ENCODE data around the gene BCHE. TPM values are rescaled to one million over a fixed set of nuclear protein-coding genes. Genes with fewer than 3 reads are reported as not detected.

Gene BCHE
- total RNA-seq, 1 donor from 2014 or later = 7.1 TPM

DNA sequence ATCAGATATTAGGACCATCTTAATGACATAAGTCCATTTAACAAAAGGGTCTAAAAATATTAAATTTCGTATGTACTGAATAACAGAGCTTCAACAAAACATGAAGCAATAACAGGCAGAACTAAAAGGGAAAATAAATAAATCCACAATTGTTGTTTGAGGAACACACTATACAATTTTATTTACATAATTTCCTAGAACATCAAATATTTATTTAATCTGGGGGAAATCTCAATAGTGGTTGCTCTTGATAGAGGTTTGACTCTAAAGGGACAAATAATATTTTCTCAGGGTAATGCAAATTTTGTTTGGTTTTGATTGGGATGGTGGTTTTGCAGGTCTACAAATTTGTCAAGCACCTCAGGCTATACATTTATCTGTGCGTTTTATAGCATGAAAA, 90.3 kb downstream of the BCHE start:
- H3K27me3 Mint-ChIP-seq = no peaks in the 10 kb centered on the region
- H3K36me3 Mint-ChIP-seq = no peaks in the 10 kb centered on the region
- H3K4me1 Mint-ChIP-seq (ENCODE audit: unreplicated experiment) = no peaks in the 10 kb centered on the region
- no peak overlapping the region for H3K27ac Mint-ChIP-seq
- no peak overlapping the region for H3K4me3 Mint-ChIP-seq
- DNase-seq (ENCODE audit: extremely low spot score, unreplicated experiment) = no peak
- TF ChIP-seq, protein P1, sequence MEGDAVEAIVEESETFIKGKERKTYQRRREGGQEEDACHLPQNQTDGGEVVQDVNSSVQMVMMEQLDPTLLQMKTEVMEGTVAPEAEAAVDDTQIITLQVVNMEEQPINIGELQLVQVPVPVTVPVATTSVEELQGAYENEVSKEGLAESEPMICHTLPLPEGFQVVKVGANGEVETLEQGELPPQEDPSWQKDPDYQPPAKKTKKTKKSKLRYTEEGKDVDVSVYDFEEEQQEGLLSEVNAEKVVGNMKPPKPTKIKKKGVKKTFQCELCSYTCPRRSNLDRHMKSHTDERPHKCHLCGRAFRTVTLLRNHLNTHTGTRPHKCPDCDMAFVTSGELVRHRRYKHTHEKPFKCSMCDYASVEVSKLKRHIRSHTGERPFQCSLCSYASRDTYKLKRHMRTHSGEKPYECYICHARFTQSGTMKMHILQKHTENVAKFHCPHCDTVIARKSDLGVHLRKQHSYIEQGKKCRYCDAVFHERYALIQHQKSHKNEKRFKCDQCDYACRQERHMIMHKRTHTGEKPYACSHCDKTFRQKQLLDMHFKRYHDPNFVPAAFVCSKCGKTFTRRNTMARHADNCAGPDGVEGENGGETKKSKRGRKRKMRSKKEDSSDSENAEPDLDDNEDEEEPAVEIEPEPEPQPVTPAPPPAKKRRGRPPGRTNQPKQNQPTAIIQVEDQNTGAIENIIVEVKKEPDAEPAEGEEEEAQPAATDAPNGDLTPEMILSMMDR (conservative IDR thresholded peaks at IDR 0.05) = no peak
- no peaks in the 10 kb centered on the region for H3K9me3 Mint-ChIP-seq

DNA sequence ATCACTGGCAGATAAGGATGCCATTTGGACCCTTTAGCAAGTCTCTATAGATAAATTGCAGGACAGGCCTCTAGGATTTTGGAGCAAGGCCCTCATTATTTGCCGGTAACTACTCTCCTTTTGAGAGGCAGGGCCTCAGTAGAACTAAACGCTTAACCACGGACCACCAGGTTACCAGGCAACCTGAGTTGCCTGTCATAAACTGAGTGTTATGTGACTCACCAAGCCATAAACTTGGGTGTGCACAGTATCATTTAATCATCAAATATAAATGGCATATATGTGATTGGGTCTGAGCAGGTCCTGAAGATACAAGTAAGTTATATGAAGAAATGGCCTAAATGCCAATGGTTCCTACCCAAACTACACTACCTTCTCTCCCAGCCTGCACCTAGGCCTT, 93.2 kb downstream of the BCHE start:
- no peak for DNase-seq (ENCODE audit: extremely low spot score, unreplicated experiment)
- no peaks in the 10 kb centered on the region for H3K4me1 Mint-ChIP-seq (ENCODE audit: unreplicated experiment)
- H3K27ac Mint-ChIP-seq = no peak overlapping the region
- no peaks in the 10 kb centered on the region for H3K36me3 Mint-ChIP-seq
- no peaks in the 10 kb centered on the region for H3K27me3 Mint-ChIP-seq
- H3K4me3 Mint-ChIP-seq = no peak overlapping the region
- H3K9me3 Mint-ChIP-seq = no peaks in the 10 kb centered on the region
- TF ChIP-seq, protein P1 (conservative IDR thresholded peaks at IDR 0.05) = no peak

DNA sequence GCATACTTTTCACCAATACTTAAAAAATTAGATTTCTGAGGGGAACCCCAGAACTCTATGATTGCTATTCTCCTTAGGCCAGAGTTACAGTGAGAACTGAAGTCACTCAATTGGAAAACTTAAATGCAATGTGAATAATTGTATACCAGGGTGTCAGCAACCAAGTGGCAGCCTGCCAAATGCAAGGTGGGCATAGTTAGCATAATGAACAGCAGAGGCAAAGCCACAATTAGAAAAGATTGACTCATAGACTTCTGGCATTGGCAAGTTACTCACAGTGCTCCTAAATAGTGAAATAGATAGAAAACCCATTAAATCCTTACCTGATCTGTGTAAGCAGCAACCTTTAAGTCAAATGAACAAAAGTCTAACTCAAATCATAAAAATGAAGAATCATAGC, 94.9 kb downstream of the BCHE start:
- TF ChIP-seq, protein P1 (conservative IDR thresholded peaks at IDR 0.05) = no peak
- DNase-seq (ENCODE audit: extremely low spot score, unreplicated experiment) = no peak
- Mint-ChIP-seq H3K9me3 (no peaks in the 10 kb centered on the region), H3K27me3 (no peaks in the 10 kb centered on the region), H3K36me3 (no peaks in the 10 kb centered on the region), H3K27ac (no peak overlapping the region), H3K4me3 (no peak overlapping the region), H3K4me1 (ENCODE audit: unreplicated experiment) (no peaks in the 10 kb centered on the region)

- H3K27ac Mint-ChIP-seq = no peak overlapping the region
- no peaks in the 10 kb centered on the region for H3K27me3 Mint-ChIP-seq
- DNase-seq (ENCODE audit: extremely low spot score, unreplicated experiment) = no peak
- no peaks in the 10 kb centered on the region for H3K36me3 Mint-ChIP-seq
- TF ChIP-seq, protein P1 (conservative IDR thresholded peaks at IDR 0.05) = no peak
- H3K4me3 Mint-ChIP-seq = no peak overlapping the region
- H3K9me3 Mint-ChIP-seq = no peaks in the 10 kb centered on the region
- no peaks in the 10 kb centered on the region for H3K4me1 Mint-ChIP-seq (ENCODE audit: unreplicated experiment)
These were observed 107.5 kb downstream of the BCHE start for GRCh38 chr3:165729756-165730155.

DNA sequence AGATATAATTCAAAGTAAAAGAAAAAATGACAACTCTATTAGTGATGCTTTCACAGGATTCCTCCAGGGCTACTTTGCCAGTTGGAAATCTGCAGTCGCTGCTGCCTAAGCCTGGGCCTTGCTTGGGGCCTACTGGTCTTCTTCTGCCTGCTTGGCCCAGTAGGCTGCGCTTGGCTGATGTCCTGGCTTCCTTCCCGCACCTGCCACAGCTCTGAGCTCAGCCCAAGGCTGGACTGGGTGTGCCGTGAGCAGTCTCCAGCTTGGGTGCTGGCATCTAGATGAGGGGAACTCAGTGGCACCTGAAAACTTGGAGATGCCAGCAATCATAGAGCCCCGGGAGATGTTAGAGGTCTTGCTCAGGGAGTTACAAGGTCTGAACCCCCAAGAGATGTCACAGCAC, 108.3 kb downstream of the BCHE start:
- H3K27me3 Mint-ChIP-seq = no peaks in the 10 kb centered on the region
- DNase-seq (ENCODE audit: extremely low spot score, unreplicated experiment) = no peak
- H3K4me3 Mint-ChIP-seq = no peak overlapping the region
- no peaks in the 10 kb centered on the region for H3K36me3 Mint-ChIP-seq
- no peak overlapping the region for H3K27ac Mint-ChIP-seq
- TF ChIP-seq, protein P1 (conservative IDR thresholded peaks at IDR 0.05) = no peak
- H3K9me3 Mint-ChIP-seq = no peaks in the 10 kb centered on the region
- no peaks in the 10 kb centered on the region for H3K4me1 Mint-ChIP-seq (ENCODE audit: unreplicated experiment)

DNA sequence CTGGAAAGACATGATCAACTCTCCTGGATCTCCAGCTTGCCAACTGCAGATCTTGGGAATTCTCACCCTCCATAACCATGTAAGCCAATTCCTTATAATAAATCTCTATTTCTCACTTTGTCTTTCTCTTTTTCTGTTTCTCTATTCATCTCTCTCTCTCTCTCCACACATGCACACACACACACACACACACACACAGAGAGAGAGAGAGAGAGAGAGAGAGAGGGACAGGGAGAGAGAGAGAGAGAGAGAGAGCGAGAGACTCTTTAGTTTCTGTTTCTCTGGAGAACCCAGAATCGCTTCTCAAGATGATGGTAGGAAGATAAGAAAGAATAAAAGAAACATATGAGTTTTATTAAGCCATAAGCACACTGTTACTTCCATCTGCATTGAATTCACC, 111.9 kb downstream of the BCHE start:
- Mint-ChIP-seq H3K27ac (no peak overlapping the region), H3K9me3 (no peaks in the 10 kb centered on the region), H3K4me1 (ENCODE audit: unreplicated experiment) (no peaks in the 10 kb centered on the region), H3K36me3 (no peaks in the 10 kb centered on the region), H3K4me3 (no peak overlapping the region), H3K27me3 (no peaks in the 10 kb centered on the region)
- DNase-seq (ENCODE audit: extremely low spot score, unreplicated experiment) = no peak
- TF ChIP-seq, protein P1 (conservative IDR thresholded peaks at IDR 0.05) = no peak

Data from type B pancreatic cell (in vitro differentiated cells).